Body of pancreas (tissue), 4 donors: ENCODE data around the gene NEGR1. TPM values are rescaled to one million over a fixed set of nuclear protein-coding genes. Genes with fewer than 3 reads are reported as not detected.

Experiments used
- ATAC-seq: fragments of 150-250 bp; one replicate; pipeline ENCODE4 v1.9.1; 2016
- DNase-seq, 4 donors: peaks; one replicate each; pipeline ENCODE4 v3.0.0-alpha.2; 2019
- H3K27ac ChIP-seq, 4 donors: fragments of 200-600 bp; sonication (generic); 1 replicate in 3 of 4; 2 replicates in 1 of 4; pipeline versions ENCODE4 v1.5.1 to v1.6.1; 2016 to 2019; ENCODE audit warnings: mild to moderate bottlenecking in 1 of 4, mixed read lengths in 1 of 4, moderate library complexity in 1 of 4
- H3K27me3 ChIP-seq, 2 donors: fragments of 200-600 bp; sonication (generic); one replicate each; pipeline ENCODE4 v1.6.0; 2016; ENCODE audit warnings: mild to moderate bottlenecking in 1 of 2
- H3K36me3 ChIP-seq, 2 donors: fragments of 200-600 bp; sonication (generic); replicated peaks in 1 of 2; 2 replicates each; pipeline ENCODE4 v1.5.1; 2016; ENCODE audit warnings: low read depth in 2 of 2; ENCODE audit not compliant: insufficient read depth in 1 of 2
- H3K4me1 ChIP-seq: fragments of 200-600 bp; sonication (generic); one replicate; pipeline ENCODE4 v1.6.0; 2016
- H3K4me3 ChIP-seq, 2 donors: fragments of 200-600 bp; sonication (generic); 1 replicate in 1 of 2; 2 replicates in 1 of 2; pipeline ENCODE4 v1.5.1; 2016 to 2019
- H3K9me3 ChIP-seq, 3 donors: fragments of 200-600 bp; sonication (generic); 1 replicate in 2 of 3; 2 replicates in 1 of 3; pipeline ENCODE4 v1.5.1; 2016
- CTCF ChIP-seq, 7 experiments: fragments of 450-650 bp in 4 of 7; fragments of 200-600 bp in 3 of 7; sonication (generic) in 3 of 7; IDR thresholded peaks; one replicate each; pipeline ENCODE4 v1.5.1; 2016 to 2019; ENCODE audit warnings: antibody characterized with exemption in 7 of 7
- POLR2A ChIP-seq, 3 donors: fragments of 450-650 bp; IDR thresholded peaks; one replicate each; pipeline ENCODE4 v1.6.1; 2016; ENCODE audit warnings: antibody characterized with exemption in 3 of 3, mild to moderate bottlenecking in 2 of 3
- WGBS, 2 donors: methylation state at CpG; one replicate each; pipeline ENCODE4 v1.1.5; 2017; 5-methylcytosine and 5-hydroxymethylcytosine counted together
- intact Hi-C: fragments of 100-400 bp; cut with DNase I; formaldehyde crosslinking; loops from one replicate; pipeline ENCODE4 v1.15.1; 2023
- total RNA-seq, 2 donors: library from RNA; depleted of rRNA; stranded (reverse); fragments of >200 nt; gene quantifications; one replicate each; pipeline ENCODE4 v1.1.0, GENCODE V29; 2016

Gene NEGR1
- total RNA-seq, 2 donors from 2014 or later = 6.3 to 9.6 TPM

- Histone ChIP-seq H3K36me3 (no peaks in the 10 kb centered on the region), H3K27me3 (no peaks in the 10 kb centered on the region), H3K4me1 (peaks cover 13% of the 10 kb centered on the region), H3K4me3 (no peak overlapping the region), H3K27ac (no peak overlapping the region), H3K9me3 (no peaks in the 10 kb centered on the region)
- intact Hi-C loops = no loop called here
- DNase-seq = no peak
- 81 to 88% methylated on average over 4 of the region's 4 CpGs for WGBS, 2 donors
- ATAC-seq = no peak
- TF ChIP-seq CTCF (IDR thresholded peaks at IDR 0.05) (no peak), POLR2A (IDR thresholded peaks at IDR 0.05) (no peak)
Measured at GRCh38 chr1:71781450-71781849, 500.9 kb downstream of the NEGR1 start.

GRCh38 chr1:71780681-71781080 lies 501.7 kb downstream of the NEGR1 start:
- H3K36me3 ChIP-seq = no peaks in the 10 kb centered on the region
- no peak for TF ChIP-seq POLR2A (IDR thresholded peaks at IDR 0.05)
- no peak for TF ChIP-seq CTCF (IDR thresholded peaks at IDR 0.05)
- H3K27me3 ChIP-seq = no peaks in the 10 kb centered on the region
- intact Hi-C loops = no loop called here
- ATAC-seq (no peak), DNase-seq (no peak)
- no peak overlapping the region for H3K27ac ChIP-seq
- 92 to 96% methylated on average over 3 of the region's 3 CpGs for WGBS, 2 donors
- H3K4me1 ChIP-seq = peaks cover 10% of the 10 kb centered on the region
- no peak overlapping the region for H3K4me3 ChIP-seq
- H3K9me3 ChIP-seq = no peaks in the 10 kb centered on the region

GRCh38 chr1:71778940-71779339 lies 503.4 kb downstream of the NEGR1 start:
- DNase-seq (no peak), ATAC-seq (no peak)
- intact Hi-C loops = no loop called here
- H3K27ac ChIP-seq = no peak overlapping the region
- no peaks in the 10 kb centered on the region for H3K27me3 ChIP-seq
- H3K36me3 ChIP-seq = no peaks in the 10 kb centered on the region
- H3K4me1 ChIP-seq = no peaks in the 10 kb centered on the region
- TF ChIP-seq CTCF (IDR thresholded peaks at IDR 0.05) (no peak), POLR2A (IDR thresholded peaks at IDR 0.05) (no peak)
- WGBS, 2 donors = 45 to 47% methylated on average over 1 of the region's 1 CpG
- H3K4me3 ChIP-seq = no peak overlapping the region
- H3K9me3 ChIP-seq = no peaks in the 10 kb centered on the region

GRCh38 chr1:71777094-71777493 lies 505.2 kb downstream of the NEGR1 start:
- no peak for TF ChIP-seq POLR2A (IDR thresholded peaks at IDR 0.05)
- no peak for TF ChIP-seq CTCF (IDR thresholded peaks at IDR 0.05)
- no peak overlapping the region for H3K4me3 ChIP-seq
- no peak for ATAC-seq
- H3K27ac ChIP-seq = no peak overlapping the region
- DNase-seq = no peak
- H3K4me1 ChIP-seq = no peaks in the 10 kb centered on the region
- no peaks in the 10 kb centered on the region for H3K27me3 ChIP-seq
- intact Hi-C loops = no loop called here
- H3K36me3 ChIP-seq = no peaks in the 10 kb centered on the region
- H3K9me3 ChIP-seq = no peaks in the 10 kb centered on the region

GRCh38 chr1:71774705-71775104 lies 507.6 kb downstream of the NEGR1 start:
- TF ChIP-seq POLR2A (IDR thresholded peaks at IDR 0.05) (no peak), CTCF (IDR thresholded peaks at IDR 0.05) (no peak)
- H3K4me3 ChIP-seq = no peak overlapping the region
- no peaks in the 10 kb centered on the region for H3K9me3 ChIP-seq
- 33 to 50% methylated on average over 1 of the region's 1 CpG for WGBS, 2 donors
- intact Hi-C loops = no loop called here
- no peaks in the 10 kb centered on the region for H3K27me3 ChIP-seq
- DNase-seq (no peak), ATAC-seq (no peak)
- H3K36me3 ChIP-seq = no peaks in the 10 kb centered on the region
- H3K4me1 ChIP-seq = no peaks in the 10 kb centered on the region
- no peak overlapping the region for H3K27ac ChIP-seq
